HCT116 (cell line): ENCODE results near the gene LBR. TPM values are rescaled to one million over a fixed set of nuclear protein-coding genes. Genes with fewer than 3 reads are reported as not detected.
A peak's percentile ranks its signal among the peaks of the same experiment; 100 is the strongest.

ENCODE experiments used
- ATAC-seq: fragments of 200-7000 bp; cut with Tn5 transposase; 2 replicates; pipeline ENCODE4 v1.9.1; 2020; ENCODE audit warnings: mild to moderate bottlenecking, moderate library complexity
- BruUV-seq: library from RNA; stranded (reverse); fragments of 400-500 nt; replicated peaks from 2 replicates; lab custom pipeline; 2021; lab: Mats Ljungman, UMichigan
- CTCF ChIA-PET: fragments of 300-600 bp; sonication (Branson Sonifier 250); formaldehyde crosslinking; loops from one replicate; lab custom pipeline; 2021; ENCODE audit warnings: antibody characterized with exemption; lab: Charles Lee
- POLR2A ChIA-PET: fragments of 300-600, 350-600 bp; sonication (Branson Sonifier 250); formaldehyde crosslinking; loops from one replicate; lab custom pipeline; 2021; ENCODE audit warnings: antibody characterized with exemption; lab: Charles Lee
- RAD21 ChIA-PET, 2 experiments: fragments of 300-600 bp; sonication (Branson Sonifier 250); formaldehyde crosslinking; loops; one replicate each; lab custom pipeline; 2023; ENCODE audit warnings: low total read pairs in 2 of 2; ENCODE audit not compliant: uncharacterized antibody in 2 of 2, unreplicated experiment in 2 of 2, low non-redundant PET in 1 of 2; lab: Charles Lee
- DNase-seq: peaks from one replicate; pipeline ENCODE4 v3.0.0-alpha.2; 2010; ENCODE audit warnings: low read depth, low spot score
- H2AFZ ChIP-seq: fragments of 200-600 bp; shearing (Covaris generic), sonication (generic); 2 replicates; pipeline ENCODE4 v1.6.1; 2017; ENCODE audit warnings: low read depth, mixed run types, mixed read lengths, antibody characterized with exemption, low read length; ENCODE audit not compliant: poor library complexity, severe bottlenecking
- H3K27ac ChIP-seq: 2 replicates; pipeline ENCODE4 v1.5.1; 2012; ENCODE audit warnings: low read depth, low read length
- H3K27me3 ChIP-seq: fragments of 200-600 bp; sonication (generic); 2 replicates; pipeline ENCODE4 v1.6.1; 2016; ENCODE audit warnings: mixed run types, low read length, mixed read lengths; ENCODE audit not compliant: insufficient read depth
- H3K36me3 ChIP-seq, 2 experiments: fragments of 200-500 bp in 1 of 2; fragments of 200-600 bp in 1 of 2; sonication (Bioruptor generic) in 1 of 2; sonication (generic) in 1 of 2; 2 replicates each; pipeline versions ENCODE4 v1.5.1 to v1.6.1; 2014 to 2016; ENCODE audit warnings: low read length in 2 of 2, inconsistent platforms in 1 of 2, mixed read lengths in 1 of 2, mixed run types in 1 of 2; ENCODE audit not compliant: insufficient read depth in 2 of 2, control insufficient read depth in 1 of 2
- H3K4me1 ChIP-seq, 2 experiments: fragments of 200-600 bp in 1 of 2; sonication (generic) in 1 of 2; 2 replicates each; pipeline versions ENCODE4 v1.5.1 to v1.6.1; 2012 to 2017; ENCODE audit warnings: low read length in 2 of 2, inconsistent platforms in 1 of 2, mild to moderate bottlenecking in 1 of 2, mixed read lengths in 1 of 2, mixed run types in 1 of 2, moderate library complexity in 1 of 2; ENCODE audit not compliant: insufficient read depth in 2 of 2, control insufficient read depth in 1 of 2
- H3K4me2 ChIP-seq: fragments of 200-600 bp; sonication (generic); 2 replicates; pipeline ENCODE4 v1.6.1; 2017; ENCODE audit warnings: mixed run types, low read length, mixed read lengths
- H3K4me3 ChIP-seq, 2 experiments: fragments of 200-600 bp in 1 of 2; sonication (generic) in 1 of 2; replicated peaks in 1 of 2; 2 replicates each; pipeline ENCODE4 v1.5.1; 2011 to 2016; ENCODE audit warnings: low read length in 2 of 2, control low read depth in 1 of 2, low read depth in 1 of 2, mild to moderate bottlenecking in 1 of 2, mixed read lengths in 1 of 2, mixed run types in 1 of 2
- H3K79me2 ChIP-seq: fragments of 200-600 bp; sonication (generic); 2 replicates; pipeline ENCODE4 v1.6.1; 2017; ENCODE audit warnings: mild to moderate bottlenecking, mixed run types, low read length, moderate library complexity, mixed read lengths; ENCODE audit not compliant: insufficient read depth
- H3K9ac ChIP-seq: fragments of 200-600 bp; sonication (generic); 2 replicates; pipeline ENCODE4 v1.6.1; 2016; ENCODE audit warnings: low read length, mixed read lengths
- H3K9me2 ChIP-seq: fragments of 200-600 bp; sonication (generic), shearing (Covaris generic); 2 replicates; pipeline ENCODE4 v1.6.1; 2017; ENCODE audit warnings: mixed run types, mild to moderate bottlenecking, moderate library complexity; ENCODE audit not compliant: insufficient read depth
- H3K9me3 ChIP-seq, 2 experiments: fragments of 200-500 bp in 1 of 2; fragments of 200-600 bp in 1 of 2; sonication (Bioruptor generic) in 1 of 2; sonication (generic) in 1 of 2; 2 replicates each; pipeline ENCODE4 v1.6.1; 2014 to 2017; ENCODE audit warnings: low read length in 2 of 2, mixed read lengths in 2 of 2, inconsistent platforms in 1 of 2, low read depth in 1 of 2, mild to moderate bottlenecking in 1 of 2, mixed run types in 1 of 2, moderate library complexity in 1 of 2; ENCODE audit not compliant: control insufficient read depth in 1 of 2, insufficient read depth in 1 of 2
- H4K20me1 ChIP-seq: fragments of 200-600 bp; sonication (generic), shearing (Covaris generic); 2 replicates; pipeline ENCODE4 v1.6.1; 2017; ENCODE audit warnings: mixed run types, mild to moderate bottlenecking, moderate library complexity; ENCODE audit not compliant: insufficient read depth
- CEBPB ChIP-seq: IDR thresholded peaks from 2 replicates; pipeline ENCODE4 v1.6.1; 2012; ENCODE audit warnings: low read depth
- EZH2 ChIP-seq: fragments of 200-600 bp; sonication (generic); IDR thresholded peaks from 2 replicates; pipeline ENCODE4 v1.6.1; 2017; ENCODE audit warnings: antibody characterized with exemption, mixed run types
- MAX ChIP-seq: IDR thresholded peaks from 2 replicates; pipeline ENCODE4 v1.6.1; 2012
- SIN3A ChIP-seq: IDR thresholded peaks from 2 replicates; pipeline ENCODE4 v1.6.1; 2012; ENCODE audit warnings: low read depth
- SP1 ChIP-seq: IDR thresholded peaks from 2 replicates; pipeline ENCODE4 v1.6.1; 2012; ENCODE audit warnings: low read depth
- SRF ChIP-seq: IDR thresholded peaks from 2 replicates; pipeline ENCODE4 v1.6.1; 2012; ENCODE audit warnings: low read depth
- YY1 ChIP-seq: IDR thresholded peaks from 2 replicates; pipeline ENCODE4 v1.6.1; 2011; ENCODE audit warnings: low read length, low read depth, moderate library complexity, mild to moderate bottlenecking; ENCODE audit not compliant: insufficient replicate concordance; ENCODE audit errors: extremely low read depth
- intact Hi-C: fragments of 100-400 bp; cut with micrococcal nuclease; formaldehyde crosslinking; loops from 2 replicates; pipeline ENCODE4 v1.10.0; 2022
- total RNA-seq: library from RNA; stranded (reverse); gene quantifications from one replicate; pipeline ENCODE4 v1.2.1, GENCODE V29; 2021; ENCODE audit not compliant: unreplicated experiment

LBR gene
- total RNA-seq, 1 experiment from 2014 or later = 97.4 TPM

GRCh38 chr1:225428068-225428880 lies 436 bp upstream of the LBR start (continued):
- peak; percentile 15 for TF ChIP-seq YY1
- no peak for TF ChIP-seq CEBPB
- no peak for TF ChIP-seq SRF
- TF ChIP-seq, all 23 proteins: peak for 8

GRCh38 chr1:225426395-225427234 lies 1.2 kb downstream of the LBR start:
- POLR2A ChIA-PET = interaction anchor here (1.5 kb wide), 1 partner anchor 18 kb away, joined by 5 read pairs; no protein-coding TSS in a partner anchor
- no peak for TF ChIP-seq SP1
- no peak for TF ChIP-seq EZH2
- peak; percentile 88 for TF ChIP-seq MAX
- peak; percentile 62; the same call in 1 of the 2 replicates for TF ChIP-seq SIN3A
- peak overlapping the region; percentile 85 for H3K9ac ChIP-seq
- H3K4me1 ChIP-seq = peaks cover 30 to 45% of the 10 kb centered on the region in 2 experiments
- peaks cover 62% of the 10 kb centered on the region for H3K79me2 ChIP-seq
- RAD21 ChIA-PET = no interaction called here
- H3K4me3 ChIP-seq = peak overlapping the region; percentile 85 to 91
- no peaks in the 10 kb centered on the region for H3K9me2 ChIP-seq
- H3K27me3 ChIP-seq = no peaks in the 10 kb centered on the region
- H3K9me3 ChIP-seq = no peaks in the 10 kb centered on the region
- H4K20me1 ChIP-seq = 0 out of 2 replicates have a peak, but pooled peaks cover 8% of the 10 kb centered on the region
- H3K27ac ChIP-seq = peak overlapping the region; percentile 91
- peak overlapping the region; percentile 87 for H3K4me2 ChIP-seq
- intact Hi-C loops = no loop called here
- DNase-seq = no peak
- TSS peak; percentile 43 for BruUV-seq
- peak; percentile 5; the same call in 1 of the 2 replicates for ATAC-seq
- CTCF ChIA-PET = no interaction called here
- H2AFZ ChIP-seq = no peak overlapping the region
- peaks cover 0 to 3% of the 10 kb centered on the region in 2 experiments; a peak in 1 of 4 replicates for H3K36me3 ChIP-seq
